GM18858 (cell line): ENCODE data around the gene LASP1.

ENCODE experiments used
- ATAC-seq: cut with Tn5 transposase; IDR thresholded peaks from one replicate; pipeline ENCODE4 v1.9.1; 2021; ENCODE audit not compliant: unreplicated experiment

LASP1 gene

GRCh38 chr17:38885728-38886642, 16.1 kb downstream of the LASP1 start:
- ATAC-seq = no peak

DNA sequence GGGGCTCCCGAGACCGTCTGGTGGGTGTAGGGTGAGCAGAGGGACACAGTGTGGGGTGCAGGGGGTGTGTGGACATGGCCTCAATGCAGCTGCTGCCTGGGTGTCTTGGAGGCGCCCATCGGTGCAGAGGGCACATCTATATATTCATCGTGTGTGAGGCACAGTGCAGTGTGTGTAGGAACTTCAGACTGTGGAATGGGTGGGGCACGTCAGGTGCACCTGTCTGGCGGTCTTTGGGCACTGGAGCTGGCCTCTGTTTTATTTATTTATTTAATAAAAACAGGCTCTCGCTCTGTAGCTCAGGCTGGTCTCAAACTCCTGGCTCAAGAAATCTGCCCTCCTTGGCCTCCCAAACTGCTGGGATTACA, 16.8 kb downstream of the LASP1 start:
- ATAC-seq = no peak

GRCh38 chr17:38888842-38889241, 19.0 kb downstream of the LASP1 start:
- ATAC-seq = no peak

GRCh38 chr17:38889745-38890409, 20.0 kb downstream of the LASP1 start:
- ATAC-seq = no peak

GRCh38 chr17:38890410-38890746, 20.5 kb downstream of the LASP1 start:
- no peak for ATAC-seq

DNA sequence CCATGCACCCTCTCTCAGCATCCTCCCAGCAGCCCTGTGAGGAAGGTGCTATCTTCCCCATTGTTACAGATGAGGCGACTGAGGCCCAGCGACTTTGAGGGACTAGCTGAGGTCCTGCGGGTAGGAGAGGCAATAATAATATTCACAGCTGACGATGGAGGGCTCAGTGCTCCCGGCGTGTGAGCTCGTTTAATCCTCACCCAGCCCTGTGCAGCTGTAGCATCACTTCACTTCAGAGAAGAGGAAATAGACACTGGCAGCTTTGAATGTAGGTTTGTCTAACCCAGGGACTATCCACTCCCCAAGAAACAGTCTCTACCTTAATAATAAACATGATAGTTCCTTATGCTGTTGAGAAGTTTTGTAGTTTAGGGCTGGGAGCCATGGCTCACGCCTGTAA, 21.6 kb downstream of the LASP1 start:
- no peak for ATAC-seq

DNA sequence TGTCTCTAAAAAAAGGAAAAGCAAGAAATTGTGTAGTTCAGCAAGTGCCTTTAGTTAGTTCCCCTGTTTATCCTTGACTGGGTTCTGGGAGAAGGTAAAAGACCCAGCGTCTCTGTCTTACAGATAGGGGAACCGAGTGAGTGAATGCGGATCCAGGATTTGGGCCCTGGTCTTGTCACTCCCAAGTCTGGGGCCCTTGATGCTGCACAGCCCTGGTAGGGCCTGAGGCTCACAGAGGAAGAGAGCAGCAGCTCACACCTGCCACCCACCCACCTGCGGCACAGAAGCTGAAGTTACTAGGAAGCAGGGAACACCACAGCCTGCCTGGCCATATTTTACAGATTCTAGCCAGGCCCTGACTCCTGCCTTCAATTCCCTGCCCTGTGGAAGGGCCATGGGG, 22.2 kb downstream of the LASP1 start:
- ATAC-seq = no peak

DNA sequence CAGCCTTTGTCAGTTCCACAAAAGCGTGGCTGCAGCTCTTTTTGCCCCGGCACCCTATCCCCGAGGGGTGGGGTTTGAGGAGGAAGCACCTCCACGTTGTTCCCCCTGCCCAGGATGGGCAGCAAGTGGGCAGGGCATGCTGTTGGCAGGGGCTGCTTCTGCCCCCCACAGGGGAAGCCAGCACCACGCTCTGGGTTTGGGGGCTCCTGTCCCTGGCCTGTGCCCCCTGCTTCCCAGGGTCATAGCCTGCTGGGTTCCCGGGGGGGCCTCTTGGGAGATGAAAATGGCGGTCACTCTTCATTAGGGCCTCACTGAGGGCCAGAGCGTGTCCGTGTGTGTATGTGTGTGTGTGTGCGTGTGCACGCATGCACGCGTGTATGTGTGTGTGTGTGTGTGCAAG, 22.8 kb downstream of the LASP1 start:
- ATAC-seq = no peak

- no peak for ATAC-seq
Measured at GRCh38 chr17:38893113-38893512, 23.3 kb downstream of the LASP1 start.

DNA sequence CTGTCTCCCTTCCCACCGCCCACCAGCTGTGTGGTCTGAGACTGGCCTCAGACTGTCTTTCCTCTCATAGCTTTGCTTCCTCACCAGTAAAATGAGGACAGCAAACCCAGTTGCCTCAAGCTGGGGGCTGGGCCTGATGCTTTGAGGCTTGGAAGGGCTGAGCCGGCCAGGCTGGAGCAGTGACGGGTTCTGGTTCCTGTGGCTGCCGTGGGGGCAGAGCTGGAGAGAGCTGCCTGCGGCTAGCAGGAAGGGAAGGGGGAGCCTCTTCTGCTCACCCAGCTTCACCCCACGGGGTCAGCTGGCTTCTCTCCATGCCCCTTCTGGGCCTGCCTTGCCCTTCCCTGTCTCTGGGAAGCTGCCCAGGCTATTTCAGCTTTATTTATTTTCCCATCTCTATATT, 23.7 kb downstream of the LASP1 start:
- ATAC-seq = no peak

GRCh38 chr17:38894276-38894675, 24.4 kb downstream of the LASP1 start:
- no peak for ATAC-seq

DNA sequence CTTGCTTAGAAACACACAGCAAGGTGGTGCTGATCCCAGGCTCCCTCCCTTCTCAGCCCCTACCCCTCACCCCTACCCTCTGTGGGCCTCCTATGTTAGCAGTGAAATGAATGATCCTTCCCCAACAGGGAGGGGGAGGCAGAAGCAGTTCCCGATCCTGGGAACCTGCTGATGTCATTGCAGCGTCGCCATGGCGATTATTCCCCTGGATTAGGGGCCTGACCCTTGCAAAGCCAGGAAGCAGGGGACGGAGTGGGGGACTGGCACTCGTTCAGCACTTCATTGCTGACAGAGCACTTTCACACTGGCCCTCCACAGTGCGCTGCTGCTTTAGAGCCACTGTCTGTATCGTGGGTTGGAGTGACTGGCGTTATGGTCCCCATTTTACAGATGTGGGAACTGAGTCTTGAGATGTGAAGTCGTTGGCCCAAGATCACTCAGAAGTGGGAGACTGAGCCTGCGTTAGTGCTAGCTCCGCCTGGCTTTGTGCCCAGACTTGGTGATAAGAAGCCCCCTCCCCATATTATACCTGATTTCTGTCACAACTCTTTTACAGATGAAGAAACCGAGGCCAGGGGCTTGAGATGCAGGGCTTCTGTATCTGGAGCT, 26.6 kb downstream of the LASP1 start:
- ATAC-seq = no peak

- no peak for ATAC-seq
Measured at GRCh38 chr17:38897176-38897575, 27.3 kb downstream of the LASP1 start.

DNA sequence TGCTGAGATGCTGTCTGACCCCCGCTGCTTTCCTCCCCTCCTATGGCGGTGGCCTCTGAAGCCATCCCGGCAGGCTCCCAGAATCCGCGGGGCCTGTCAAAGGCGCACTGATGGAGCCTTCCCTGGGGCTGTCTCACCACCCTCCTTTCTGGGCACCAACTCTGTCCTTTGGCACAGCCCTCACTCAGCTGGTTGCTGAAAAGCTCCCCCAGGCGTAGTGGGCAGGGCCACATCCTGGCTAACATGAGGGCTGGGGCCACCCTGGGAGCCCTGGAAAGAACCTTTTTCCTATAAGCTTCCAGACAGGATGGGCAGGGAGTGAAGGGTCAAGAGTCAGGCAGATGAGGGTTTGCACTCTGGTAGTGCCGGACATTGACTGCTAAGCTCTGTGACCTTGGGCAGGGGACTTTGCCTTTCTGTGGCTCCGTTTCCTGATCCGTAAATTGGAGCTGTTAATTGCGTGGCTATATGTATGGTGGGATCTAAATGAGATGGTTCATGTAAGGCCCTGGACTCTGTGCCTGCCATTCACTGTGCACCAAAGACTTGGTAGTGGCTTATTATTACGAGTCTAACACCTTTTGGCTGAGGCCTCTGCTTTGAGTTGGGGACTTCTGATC, 27.9 kb downstream of the LASP1 start:
- no peak for ATAC-seq

- ATAC-seq = no peak
Measured at GRCh38 chr17:38898291-38898679, 28.4 kb downstream of the LASP1 start.

DNA sequence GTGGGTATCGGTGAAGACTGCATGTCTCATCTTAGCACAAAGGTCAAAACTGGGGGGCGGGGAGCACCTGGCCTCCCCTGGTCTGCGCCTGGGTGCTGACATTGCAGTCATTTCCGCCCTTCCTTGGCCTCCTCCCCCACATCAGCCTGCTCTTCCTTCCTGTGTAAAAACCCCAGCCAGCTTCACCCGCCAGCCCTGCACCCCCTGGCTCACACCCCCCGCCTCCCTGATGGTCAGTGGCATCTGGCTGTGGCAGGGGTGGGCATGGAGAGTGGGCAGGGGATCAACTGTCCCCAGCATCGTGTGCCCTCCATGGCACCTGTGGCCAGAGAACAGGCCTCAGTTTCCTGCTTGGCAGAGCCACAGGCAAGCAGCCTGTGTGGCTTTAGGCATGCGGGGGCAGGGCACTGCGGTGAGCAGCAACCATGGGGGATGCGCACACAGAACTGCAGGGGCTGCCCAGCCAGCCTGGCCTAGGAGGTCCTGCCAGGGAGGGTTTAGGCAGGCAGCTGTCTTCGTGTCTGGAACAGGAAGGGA, 29.0 kb downstream of the LASP1 start:
- no peak for ATAC-seq

- no peak for ATAC-seq
Measured at GRCh38 chr17:38899421-38899820, 29.6 kb downstream of the LASP1 start.

- ATAC-seq = no peak
Measured at GRCh38 chr17:38900978-38901656, 31.3 kb downstream of the LASP1 start.

DNA sequence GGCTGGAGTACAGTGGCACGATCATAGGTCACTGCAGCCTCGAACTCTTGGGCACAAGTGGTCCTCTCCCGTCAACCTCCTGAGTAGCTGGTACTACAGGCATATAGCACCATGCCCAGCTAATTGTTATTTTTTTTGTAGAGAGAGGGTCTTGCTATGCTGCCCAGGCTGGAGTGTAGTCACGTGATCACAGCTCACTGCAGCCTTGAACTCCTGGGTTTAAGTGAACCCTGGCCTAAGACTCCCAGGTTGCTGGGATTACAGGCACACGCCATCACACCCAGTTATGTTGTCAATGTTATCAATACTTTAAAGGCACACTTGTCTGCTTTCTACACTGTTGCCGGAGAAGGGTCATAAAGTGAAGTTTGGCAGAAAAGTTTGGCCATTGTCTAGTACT, 33.5 kb downstream of the LASP1 start:
- ATAC-seq = no peak

- no peak for ATAC-seq
Measured at GRCh38 chr17:38904892-38905291, 35.0 kb downstream of the LASP1 start.

- no peak for ATAC-seq
Measured at GRCh38 chr17:38905375-38905774, 35.5 kb downstream of the LASP1 start.
